Tibial artery (tissue), 4 donors: ENCODE data around the gene SLC4A11.

Experiments
- DNase-seq, 2 donors: peaks; one replicate each; pipeline ENCODE4 v3.0.0-alpha.2; 2019
- H3K27ac ChIP-seq, 2 donors: fragments of 200-600 bp; sonication (generic) in 1 of 2; 1 replicate in 1 of 2; 2 replicates in 1 of 2; pipeline ENCODE4 v1.5.1; 2018 to 2019; ENCODE audit warnings: mild to moderate bottlenecking in 1 of 2
- H3K27me3 ChIP-seq, 2 donors: fragments of 200-600 bp; sonication (generic) in 1 of 2; one replicate each; pipeline versions ENCODE4 v1.5.1 to v1.6.0; 2016 to 2019
- H3K36me3 ChIP-seq, 3 donors: fragments of 200-600 bp; sonication (generic) in 2 of 3; one replicate each; pipeline ENCODE4 v1.5.1; 2016 to 2019; ENCODE audit warnings: mild to moderate bottlenecking in 2 of 3
- H3K4me1 ChIP-seq, 4 donors: fragments of 200-600 bp; sonication (generic) in 2 of 4; 1 replicate in 3 of 4; 2 replicates in 1 of 4; pipeline ENCODE4 v1.5.1; 2016 to 2019
- H3K4me3 ChIP-seq, 2 donors: fragments of 200-600 bp; sonication (generic) in 1 of 2; 1 replicate in 1 of 2; 2 replicates in 1 of 2; pipeline ENCODE4 v1.5.1; 2018 to 2019; ENCODE audit warnings: mild to moderate bottlenecking in 2 of 2
- H3K9me3 ChIP-seq, 3 donors: fragments of 200-600 bp; sonication (generic) in 1 of 3; one replicate each; pipeline ENCODE4 v1.5.1; 2016 to 2019
- intact Hi-C: fragments of 100-400 bp; cut with DNase I; formaldehyde crosslinking; loops from one replicate; pipeline ENCODE4 v1.15.0; 2023; ENCODE audit warnings: low total_unique reads
- TF ChIP-seq, protein P1 (sequence below), 2 experiments: fragments of 200-600 bp in 1 of 2; fragments of 450-650 bp in 1 of 2; IDR thresholded peaks; one replicate each; pipeline ENCODE4 v1.5.1; 2017 to 2019; ENCODE audit warnings: antibody characterized with exemption in 2 of 2, mild to moderate bottlenecking in 1 of 2, moderate library complexity in 1 of 2

Gene SLC4A11

DNA sequence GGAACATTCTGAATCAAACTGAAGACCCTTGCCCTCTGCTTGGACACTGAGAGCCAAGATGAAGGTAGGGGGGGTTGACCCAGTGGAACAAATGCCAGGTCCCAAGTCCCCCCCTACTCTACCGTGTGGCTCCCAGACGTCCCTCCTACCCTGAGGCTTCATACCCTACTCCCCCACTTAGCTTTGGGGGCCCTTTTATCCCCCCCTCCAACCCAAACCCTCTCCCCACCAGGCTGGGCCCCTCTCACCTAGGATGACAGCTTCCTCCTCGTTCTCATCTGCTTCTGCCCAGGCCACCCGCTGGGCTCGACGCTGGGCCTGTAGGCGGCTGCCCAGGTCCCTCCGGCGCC lies 36.0 kb downstream of the SLC4A11 start:
- no peak for DNase-seq
- Histone ChIP-seq H3K9me3 (no peaks in the 10 kb centered on the region), H3K36me3 (peaks cover 16 to 40% (median 23%) of the 10 kb centered on the region in 3 donors), H3K27me3 (no peaks in the 10 kb centered on the region), H3K27ac (peak overlapping the region; percentile 76 to 83), H3K4me3 (peak overlapping the region; percentile 61 to 82), H3K4me1 (peaks cover 0 to 15% (median 14%) of the 10 kb centered on the region in 4 donors)
- TF ChIP-seq, protein P1, sequence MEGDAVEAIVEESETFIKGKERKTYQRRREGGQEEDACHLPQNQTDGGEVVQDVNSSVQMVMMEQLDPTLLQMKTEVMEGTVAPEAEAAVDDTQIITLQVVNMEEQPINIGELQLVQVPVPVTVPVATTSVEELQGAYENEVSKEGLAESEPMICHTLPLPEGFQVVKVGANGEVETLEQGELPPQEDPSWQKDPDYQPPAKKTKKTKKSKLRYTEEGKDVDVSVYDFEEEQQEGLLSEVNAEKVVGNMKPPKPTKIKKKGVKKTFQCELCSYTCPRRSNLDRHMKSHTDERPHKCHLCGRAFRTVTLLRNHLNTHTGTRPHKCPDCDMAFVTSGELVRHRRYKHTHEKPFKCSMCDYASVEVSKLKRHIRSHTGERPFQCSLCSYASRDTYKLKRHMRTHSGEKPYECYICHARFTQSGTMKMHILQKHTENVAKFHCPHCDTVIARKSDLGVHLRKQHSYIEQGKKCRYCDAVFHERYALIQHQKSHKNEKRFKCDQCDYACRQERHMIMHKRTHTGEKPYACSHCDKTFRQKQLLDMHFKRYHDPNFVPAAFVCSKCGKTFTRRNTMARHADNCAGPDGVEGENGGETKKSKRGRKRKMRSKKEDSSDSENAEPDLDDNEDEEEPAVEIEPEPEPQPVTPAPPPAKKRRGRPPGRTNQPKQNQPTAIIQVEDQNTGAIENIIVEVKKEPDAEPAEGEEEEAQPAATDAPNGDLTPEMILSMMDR (IDR thresholded peaks at IDR 0.05), result no peak
- intact Hi-C loops, result no loop called here

DNA sequence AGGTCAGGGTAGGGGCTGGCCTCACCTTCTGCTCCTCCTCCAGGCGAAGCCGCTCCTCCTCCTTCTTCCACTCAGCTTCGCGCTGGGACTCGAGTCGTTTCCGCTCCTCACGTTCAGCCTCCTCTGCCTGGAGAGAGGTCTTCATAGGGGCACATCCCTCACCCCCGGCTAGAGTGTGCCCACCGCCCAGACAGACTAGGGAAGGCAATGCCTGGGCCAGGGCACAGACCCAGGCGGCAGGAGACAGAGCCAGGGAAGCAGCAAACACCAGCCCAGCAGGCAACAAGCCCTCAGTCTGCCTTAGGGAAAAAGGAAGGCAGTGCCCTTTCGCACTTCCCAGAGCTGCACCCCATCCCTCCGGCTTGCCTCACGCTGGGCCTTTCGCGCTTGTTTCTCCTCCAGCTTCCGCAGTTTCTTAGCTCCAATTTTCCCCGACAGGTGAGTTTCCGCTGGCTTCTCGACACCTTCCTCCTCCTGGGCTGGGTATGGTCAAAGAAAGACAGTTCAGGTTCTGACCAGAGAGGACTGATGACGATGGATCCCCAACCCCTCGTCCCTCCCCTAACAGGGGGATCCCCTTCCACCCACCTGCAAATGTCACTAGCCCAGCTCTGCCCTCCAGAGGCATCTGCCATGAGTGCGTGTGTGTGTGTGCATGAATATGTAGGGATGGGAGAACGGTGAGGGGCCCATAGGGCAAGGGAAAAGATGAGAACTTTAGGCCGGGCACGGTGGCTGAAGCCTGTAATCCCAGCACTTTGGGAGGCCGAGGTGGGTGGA lies 38.8 kb downstream of the SLC4A11 start:
- Histone ChIP-seq H3K36me3 (peaks cover 21 to 67% (median 34%) of the 10 kb centered on the region in 3 donors), H3K27me3 (no peaks in the 10 kb centered on the region), H3K4me3 (no peak overlapping the region), H3K4me1 (peaks cover 0 to 15% (median 14%) of the 10 kb centered on the region in 4 donors), H3K27ac (no peak overlapping the region), H3K9me3 (no peaks in the 10 kb centered on the region)
- intact Hi-C loops, result no loop called here
- TF ChIP-seq, protein P1 (IDR thresholded peaks at IDR 0.05), result no peak
- DNase-seq, result no peak

- Histone ChIP-seq H3K27me3 (no peaks in the 10 kb centered on the region), H3K36me3 (peaks cover 30 to 77% (median 43%) of the 10 kb centered on the region in 3 donors), H3K9me3 (no peaks in the 10 kb centered on the region), H3K4me3 (no peak overlapping the region), H3K27ac (no peak overlapping the region), H3K4me1 (peaks cover 0 to 15% (median 14%) of the 10 kb centered on the region in 4 donors)
- intact Hi-C loops, result no loop called here
- TF ChIP-seq, protein P1 (IDR thresholded peaks at IDR 0.05), result no peak
- no peak for DNase-seq
Measured at GRCh38 chr20:3199206-3199605, 39.8 kb downstream of the SLC4A11 start.

DNA sequence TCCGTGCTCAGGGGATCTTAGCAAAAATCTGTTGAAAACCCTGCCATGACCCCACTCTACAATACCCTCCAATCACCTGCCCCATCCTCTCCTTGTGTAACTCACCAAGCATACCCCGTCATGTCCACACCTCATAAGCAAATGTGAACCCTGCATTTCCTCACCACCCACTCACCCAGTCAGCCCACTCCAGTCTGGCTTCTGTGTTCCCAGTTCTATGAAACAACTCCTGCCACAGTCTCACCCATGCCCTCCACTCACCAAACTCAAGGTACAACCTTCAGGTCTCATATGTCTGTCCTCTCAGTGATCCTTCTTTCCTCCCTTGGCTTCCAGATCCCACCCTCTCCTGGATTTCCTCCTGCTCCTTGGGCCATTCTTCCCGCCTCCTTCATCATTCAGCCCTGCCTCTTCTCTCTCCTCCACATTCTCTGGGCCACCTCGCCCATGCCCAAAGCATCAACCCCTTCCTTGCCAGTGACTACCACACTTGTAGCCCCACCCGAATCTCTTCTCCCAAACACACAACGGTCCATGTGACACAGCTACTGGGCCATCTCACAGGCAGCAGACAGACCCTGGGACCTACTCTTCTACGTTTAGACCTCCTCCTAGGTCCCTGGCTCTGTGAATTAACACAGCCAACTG lies 43.3 kb downstream of the SLC4A11 start:
- TF ChIP-seq, protein P1 (IDR thresholded peaks at IDR 0.05), result no peak
- H3K9me3 ChIP-seq, result no peaks in the 10 kb centered on the region
- intact Hi-C loops, result no loop called here

DNA sequence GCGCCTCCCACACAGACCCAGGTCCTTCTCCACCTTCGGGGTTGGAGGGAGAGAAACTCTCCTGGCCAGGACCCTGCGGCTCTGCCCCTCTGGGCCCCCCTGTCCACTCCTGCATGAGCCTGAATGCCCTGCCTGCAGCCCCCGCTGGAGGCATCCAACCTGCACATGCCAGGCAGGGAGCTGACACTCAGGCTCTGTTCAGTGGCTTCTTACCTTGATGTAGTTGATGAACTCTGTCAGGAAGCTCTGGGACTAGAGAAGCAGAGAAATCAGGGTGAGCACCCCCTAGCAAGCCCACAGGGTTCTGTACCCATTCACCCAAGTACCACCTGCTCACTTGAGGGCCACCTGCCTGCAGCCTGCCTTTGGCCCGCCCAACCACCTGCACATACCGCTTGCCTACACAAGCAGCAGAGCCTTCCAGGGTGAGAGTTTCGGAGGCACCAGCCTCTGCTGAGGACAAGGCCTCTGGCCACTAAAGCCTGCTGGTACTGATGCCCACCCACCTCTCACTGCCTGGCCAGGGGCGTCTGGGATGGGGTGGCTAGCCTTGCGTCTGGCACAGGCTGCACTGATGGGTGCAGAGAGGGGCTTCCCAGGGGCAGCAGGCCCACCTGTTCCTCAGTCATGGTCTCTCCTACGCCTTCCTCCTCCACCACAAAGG lies 44.2 kb downstream of the SLC4A11 start:
- H3K27ac ChIP-seq, result no peak overlapping the region
- no peak for DNase-seq
- no peak overlapping the region for H3K4me3 ChIP-seq
- peaks cover 56 to 98% (median 74%) of the 10 kb centered on the region in 3 donors for H3K36me3 ChIP-seq
- H3K27me3 ChIP-seq, result no peaks in the 10 kb centered on the region
- no peaks in the 10 kb centered on the region for H3K9me3 ChIP-seq
- no peaks in the 10 kb centered on the region for H3K4me1 ChIP-seq
- TF ChIP-seq, protein P1 (IDR thresholded peaks at IDR 0.05), result no peak
- intact Hi-C loops, result no loop called here

More for the DNA sequence above, 43.3 kb downstream of the SLC4A11 start:
- no peak for DNase-seq
- Histone ChIP-seq H3K4me3 (no peak overlapping the region), H3K4me1 (no peaks in the 10 kb centered on the region), H3K27me3 (no peaks in the 10 kb centered on the region), H3K36me3 (peaks cover 60 to 98% (median 74%) of the 10 kb centered on the region in 3 donors), H3K27ac (no peak overlapping the region)
